Thyroid gland (tissue), 4 donors: Measurements from ENCODE around the gene NAGS.

Experiments
- POLR2A ChIP-seq, 2 donors: fragments of 450-650 bp; IDR thresholded peaks; one replicate each; pipeline ENCODE4 v1.6.1; 2017; ENCODE audit warnings: antibody characterized with exemption in 2 of 2, mild to moderate bottlenecking in 2 of 2, moderate library complexity in 1 of 2
- TF ChIP-seq, protein P1 (sequence below), 6 experiments: fragments of 200-600 bp in 3 of 6; fragments of 450-650 bp in 3 of 6; sonication (generic) in 3 of 6; IDR thresholded peaks; one replicate each; pipeline ENCODE4 v1.5.1; 2016 to 2019; ENCODE audit warnings: antibody characterized with exemption in 6 of 6, mild to moderate bottlenecking in 2 of 6, inconsistent platforms in 1 of 6, moderate library complexity in 1 of 6

DNA sequence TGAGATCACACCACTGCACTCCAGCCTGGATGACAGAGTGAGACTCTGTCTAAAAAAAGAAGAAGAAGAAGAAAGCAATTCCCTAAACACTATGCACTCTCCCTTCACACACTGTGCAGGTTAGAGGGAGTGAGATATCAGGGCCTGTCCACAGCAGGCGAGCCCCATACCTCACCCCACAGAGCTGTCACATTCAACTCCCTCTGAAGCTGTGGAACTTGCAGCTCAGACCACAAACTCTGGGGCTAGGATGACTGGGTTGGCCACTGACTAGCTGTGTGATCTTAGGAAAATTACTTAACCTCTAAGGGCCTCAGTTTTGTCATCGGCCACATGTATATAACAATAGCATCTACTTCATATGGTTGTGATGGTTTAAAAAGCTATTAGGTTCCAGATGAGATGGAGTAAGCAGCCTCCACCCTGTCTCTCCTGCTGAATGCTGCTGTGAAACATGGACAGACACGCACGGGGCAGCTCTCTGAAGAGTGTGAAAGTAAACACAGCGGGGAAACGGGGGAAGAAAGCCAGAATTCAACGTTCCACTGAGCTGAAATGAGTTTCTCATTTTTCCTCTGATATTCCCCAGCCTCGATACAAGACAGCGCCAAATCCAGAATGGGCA lies 37.1 kb upstream of the NAGS start:
- TF ChIP-seq, protein P1, sequence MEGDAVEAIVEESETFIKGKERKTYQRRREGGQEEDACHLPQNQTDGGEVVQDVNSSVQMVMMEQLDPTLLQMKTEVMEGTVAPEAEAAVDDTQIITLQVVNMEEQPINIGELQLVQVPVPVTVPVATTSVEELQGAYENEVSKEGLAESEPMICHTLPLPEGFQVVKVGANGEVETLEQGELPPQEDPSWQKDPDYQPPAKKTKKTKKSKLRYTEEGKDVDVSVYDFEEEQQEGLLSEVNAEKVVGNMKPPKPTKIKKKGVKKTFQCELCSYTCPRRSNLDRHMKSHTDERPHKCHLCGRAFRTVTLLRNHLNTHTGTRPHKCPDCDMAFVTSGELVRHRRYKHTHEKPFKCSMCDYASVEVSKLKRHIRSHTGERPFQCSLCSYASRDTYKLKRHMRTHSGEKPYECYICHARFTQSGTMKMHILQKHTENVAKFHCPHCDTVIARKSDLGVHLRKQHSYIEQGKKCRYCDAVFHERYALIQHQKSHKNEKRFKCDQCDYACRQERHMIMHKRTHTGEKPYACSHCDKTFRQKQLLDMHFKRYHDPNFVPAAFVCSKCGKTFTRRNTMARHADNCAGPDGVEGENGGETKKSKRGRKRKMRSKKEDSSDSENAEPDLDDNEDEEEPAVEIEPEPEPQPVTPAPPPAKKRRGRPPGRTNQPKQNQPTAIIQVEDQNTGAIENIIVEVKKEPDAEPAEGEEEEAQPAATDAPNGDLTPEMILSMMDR (IDR thresholded peaks at IDR 0.05), result no peak
- no peak for TF ChIP-seq POLR2A (IDR thresholded peaks at IDR 0.05)
